Measurements from ENCODE around the gene CCNL2. TPM values are rescaled to one million over a fixed set of nuclear protein-coding genes. Genes with fewer than 3 reads are reported as not detected.

CCNL2 gene
- polyA plus RNA-seq, 2 of the 4 experiments (the other 2 are of a cell fraction) = 85.5 to 111 TPM

DNA sequence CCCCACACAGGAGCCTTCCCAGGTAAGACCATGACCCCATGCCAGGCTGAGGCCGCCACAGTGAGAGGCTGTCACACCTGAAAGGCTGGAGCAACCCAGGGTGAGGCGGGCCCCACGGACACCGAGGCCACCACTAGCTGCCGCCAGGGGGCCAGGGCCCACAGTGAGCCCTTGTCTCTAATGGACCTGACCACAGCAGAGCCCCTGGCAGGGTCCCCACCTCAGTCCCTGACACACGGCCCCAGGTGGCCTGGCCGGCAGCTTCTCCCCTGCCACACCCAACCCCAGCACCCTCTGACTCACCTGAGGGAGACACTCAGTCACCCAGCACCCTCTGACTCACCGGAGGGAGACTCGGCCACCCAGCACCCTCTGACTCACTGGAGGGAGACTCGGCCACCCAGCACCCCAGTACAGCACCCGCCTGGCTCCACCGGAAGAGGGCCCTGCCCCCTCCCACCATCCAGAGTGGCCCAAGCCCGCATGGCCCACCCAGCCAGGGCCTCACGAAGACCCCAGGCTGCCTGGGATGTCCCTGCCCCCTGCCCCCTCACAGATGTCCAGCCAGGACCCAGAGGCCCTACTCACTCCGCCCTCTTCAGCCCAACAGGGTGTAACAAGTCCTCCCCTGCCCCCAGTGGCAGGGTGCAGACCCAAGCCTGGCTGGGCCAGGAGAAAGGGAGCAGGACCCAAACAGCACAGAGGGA is 54.3 kb downstream of the CCNL2 start (continued):
- TF ChIP-seq POLR2A (IDR thresholded peaks at IDR 0.05; ENCODE audit: low read length) (no peak), JUNB (IDR thresholded peaks at IDR 0.05) (peak; percentile 77), GATA3 (IDR thresholded peaks at IDR 0.05; ENCODE audit: borderline replicate concordance) (peak; percentile 37; the same call in 1 of the 2 replicates), TP53 (CRISPR knock-in tag; IDR thresholded peaks at IDR 0.05) (no peak), BHLHE40 (IDR thresholded peaks at IDR 0.05; ENCODE audit: low read depth, low read length) (no peak), CEBPB (IDR thresholded peaks at IDR 0.05) (no peak), PHF8 (IDR thresholded peaks at IDR 0.05; ENCODE audit: borderline replicate concordance, low read depth) (no peak), POLR2AphosphoS2 (conservative IDR thresholded peaks at IDR 0.05; ENCODE audit: low read length) (no peak), MAFK (IDR thresholded peaks at IDR 0.05; ENCODE audit: partially characterized antibody) (no peak), HOXB13 (CRISPR knock-in tag; IDR thresholded peaks at IDR 0.05; ENCODE audit: low read depth) (no peak), MAZ (IDR thresholded peaks at IDR 0.05; ENCODE audit: borderline replicate concordance, low read depth, low read length) (no peak), CHD4 (IDR thresholded peaks at IDR 0.05; ENCODE audit: borderline replicate concordance) (no peak), HOXA7 (CRISPR knock-in tag; IDR thresholded peaks at IDR 0.05) (no peak), ZC3H11A (IDR thresholded peaks at IDR 0.05) (no peak), RNF2 (IDR thresholded peaks at IDR 0.05; ENCODE audit: borderline replicate concordance, low read depth) (no peak), ZNF302 (CRISPR knock-in tag; IDR thresholded peaks at IDR 0.05) (no peak), MYC (IDR thresholded peaks at IDR 0.05; ENCODE audit: borderline replicate concordance, low read length) (no peak), TFCP2L1 (CRISPR knock-in tag; IDR thresholded peaks at IDR 0.05) (no peak), SREBF2 (IDR thresholded peaks at IDR 0.05) (no peak), JUN (IDR thresholded peaks at IDR 0.05) (peak; percentile 42 to 58; a peak in 2 of 5 replicates), HDAC2 (IDR thresholded peaks at IDR 0.05) (no peak), ZSCAN20 (CRISPR knock-in tag; IDR thresholded peaks at IDR 0.05) (no peak), RCOR1 (IDR thresholded peaks at IDR 0.05; ENCODE audit: low read depth, low read length) (no peak), EHF (CRISPR knock-in tag; IDR thresholded peaks at IDR 0.05) (no peak), CBX2 (IDR thresholded peaks at IDR 0.05; ENCODE audit: borderline replicate concordance, low read depth) (no peak)
- TF ChIP-seq, protein P1, sequence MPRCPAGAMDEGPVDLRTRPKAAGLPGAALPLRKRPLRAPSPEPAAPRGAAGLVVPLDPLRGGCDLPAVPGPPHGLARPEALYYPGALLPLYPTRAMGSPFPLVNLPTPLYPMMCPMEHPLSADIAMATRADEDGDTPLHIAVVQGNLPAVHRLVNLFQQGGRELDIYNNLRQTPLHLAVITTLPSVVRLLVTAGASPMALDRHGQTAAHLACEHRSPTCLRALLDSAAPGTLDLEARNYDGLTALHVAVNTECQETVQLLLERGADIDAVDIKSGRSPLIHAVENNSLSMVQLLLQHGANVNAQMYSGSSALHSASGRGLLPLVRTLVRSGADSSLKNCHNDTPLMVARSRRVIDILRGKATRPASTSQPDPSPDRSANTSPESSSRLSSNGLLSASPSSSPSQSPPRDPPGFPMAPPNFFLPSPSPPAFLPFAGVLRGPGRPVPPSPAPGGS (IDR thresholded peaks at IDR 0.05) = no peak
- TF ChIP-seq, protein P2, sequence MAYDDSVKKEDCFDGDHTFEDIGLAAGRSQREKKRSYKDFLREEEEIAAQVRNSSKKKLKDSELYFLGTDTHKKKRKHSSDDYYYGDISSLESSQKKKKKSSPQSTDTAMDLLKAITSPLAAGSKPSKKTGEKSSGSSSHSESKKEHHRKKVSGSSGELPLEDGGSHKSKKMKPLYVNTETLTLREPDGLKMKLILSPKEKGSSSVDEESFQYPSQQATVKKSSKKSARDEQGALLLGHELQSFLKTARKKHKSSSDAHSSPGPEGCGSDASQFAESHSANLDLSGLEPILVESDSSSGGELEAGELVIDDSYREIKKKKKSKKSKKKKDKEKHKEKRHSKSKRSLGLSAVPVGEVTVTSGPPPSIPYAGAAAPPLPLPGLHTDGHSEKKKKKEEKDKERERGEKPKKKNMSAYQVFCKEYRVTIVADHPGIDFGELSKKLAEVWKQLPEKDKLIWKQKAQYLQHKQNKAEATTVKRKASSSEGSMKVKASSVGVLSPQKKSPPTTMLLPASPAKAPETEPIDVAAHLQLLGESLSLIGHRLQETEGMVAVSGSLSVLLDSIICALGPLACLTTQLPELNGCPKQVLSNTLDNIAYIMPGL (CRISPR knock-in tag; IDR thresholded peaks at IDR 0.05; ENCODE audit: borderline replicate concordance) = no peak
- TF ChIP-seq, protein P3, sequence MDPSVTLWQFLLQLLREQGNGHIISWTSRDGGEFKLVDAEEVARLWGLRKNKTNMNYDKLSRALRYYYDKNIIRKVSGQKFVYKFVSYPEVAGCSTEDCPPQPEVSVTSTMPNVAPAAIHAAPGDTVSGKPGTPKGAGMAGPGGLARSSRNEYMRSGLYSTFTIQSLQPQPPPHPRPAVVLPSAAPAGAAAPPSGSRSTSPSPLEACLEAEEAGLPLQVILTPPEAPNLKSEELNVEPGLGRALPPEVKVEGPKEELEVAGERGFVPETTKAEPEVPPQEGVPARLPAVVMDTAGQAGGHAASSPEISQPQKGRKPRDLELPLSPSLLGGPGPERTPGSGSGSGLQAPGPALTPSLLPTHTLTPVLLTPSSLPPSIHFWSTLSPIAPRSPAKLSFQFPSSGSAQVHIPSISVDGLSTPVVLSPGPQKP (IDR thresholded peaks at IDR 0.05; ENCODE audit: low read depth, low read length) = no peak
- TF ChIP-seq, protein P4, sequence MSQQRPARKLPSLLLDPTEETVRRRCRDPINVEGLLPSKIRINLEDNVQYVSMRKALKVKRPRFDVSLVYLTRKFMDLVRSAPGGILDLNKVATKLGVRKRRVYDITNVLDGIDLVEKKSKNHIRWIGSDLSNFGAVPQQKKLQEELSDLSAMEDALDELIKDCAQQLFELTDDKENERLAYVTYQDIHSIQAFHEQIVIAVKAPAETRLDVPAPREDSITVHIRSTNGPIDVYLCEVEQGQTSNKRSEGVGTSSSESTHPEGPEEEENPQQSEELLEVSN (IDR thresholded peaks at IDR 0.05; ENCODE audit: borderline replicate concordance, low read depth) = no peak
